Upper lobe of left lung (tissue), 4 donors: ENCODE measurements around the gene MBP.

Experiments
- EP300 ChIP-seq, 4 donors: sonication (generic); formaldehyde crosslinking; IDR thresholded peaks; one replicate each; pipeline ENCODE4 v1.5.1; 2017; ENCODE audit warnings: antibody characterized with exemption in 4 of 4, control low read depth in 2 of 4
- POLR2A ChIP-seq, 4 donors: fragments of 450-650 bp; IDR thresholded peaks; one replicate each; pipeline ENCODE4 v1.5.1; 2016 to 2017; ENCODE audit warnings: antibody characterized with exemption in 4 of 4, mild to moderate bottlenecking in 2 of 4
- POLR2AphosphoS5 ChIP-seq, 2 donors: sonication (generic); formaldehyde crosslinking; IDR thresholded peaks; one replicate each; pipeline ENCODE4 v1.5.1; 2017; ENCODE audit warnings: antibody characterized with exemption in 2 of 2
- TF ChIP-seq, protein P1 (sequence below), 6 experiments: fragments of 450-650 bp in 4 of 6; fragments of 200-600 bp in 2 of 6; sonication (generic) in 2 of 6; IDR thresholded peaks; one replicate each; pipeline ENCODE4 v1.5.1; 2016 to 2019; ENCODE audit warnings: antibody characterized with exemption in 6 of 6

DNA sequence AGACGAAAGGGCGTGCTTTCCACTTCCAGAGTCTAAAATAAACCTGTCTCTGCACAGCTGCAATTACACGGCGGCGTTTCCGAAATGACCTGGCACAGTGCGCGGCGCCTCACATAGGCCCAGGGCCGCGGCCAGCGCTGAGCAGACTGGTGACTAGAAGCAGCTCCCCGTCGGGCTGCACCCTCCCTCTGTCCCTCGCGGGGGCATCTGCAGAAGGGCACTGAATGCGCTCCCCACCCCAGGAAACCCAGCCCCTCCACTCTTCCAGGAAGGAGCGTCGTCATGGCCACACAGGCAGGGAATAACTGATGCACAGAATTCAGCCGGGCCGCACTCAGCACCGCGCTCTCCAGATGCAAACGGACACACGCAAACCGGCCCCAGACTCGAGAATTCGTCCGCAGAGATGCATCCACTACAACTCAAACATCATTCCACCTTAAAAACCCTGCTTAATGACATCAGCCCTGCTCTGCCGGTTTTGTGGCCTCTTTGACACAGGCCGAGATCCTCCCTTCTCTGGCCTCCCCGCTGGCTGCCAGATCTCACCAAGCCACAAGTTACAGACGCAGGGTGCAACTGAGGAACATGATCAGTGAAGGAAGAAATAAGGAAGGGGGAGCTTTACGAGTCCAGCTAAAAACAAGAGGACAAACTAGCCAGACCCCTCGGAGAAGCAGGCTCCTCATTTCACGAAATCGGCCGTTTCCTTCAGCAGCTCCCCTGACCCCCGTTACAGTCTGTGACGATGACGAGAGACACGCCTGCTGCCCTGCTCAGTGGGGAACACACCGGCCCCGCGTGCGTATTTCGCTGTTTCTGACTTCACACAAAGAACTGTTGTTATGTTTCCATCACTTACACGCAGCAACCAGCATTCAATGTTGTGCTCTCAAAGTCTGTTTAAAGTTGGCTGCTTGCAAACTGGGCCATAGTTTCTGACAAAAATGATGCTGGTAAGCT, 40.2 kb downstream of the MBP start:
- TF ChIP-seq, protein P1, sequence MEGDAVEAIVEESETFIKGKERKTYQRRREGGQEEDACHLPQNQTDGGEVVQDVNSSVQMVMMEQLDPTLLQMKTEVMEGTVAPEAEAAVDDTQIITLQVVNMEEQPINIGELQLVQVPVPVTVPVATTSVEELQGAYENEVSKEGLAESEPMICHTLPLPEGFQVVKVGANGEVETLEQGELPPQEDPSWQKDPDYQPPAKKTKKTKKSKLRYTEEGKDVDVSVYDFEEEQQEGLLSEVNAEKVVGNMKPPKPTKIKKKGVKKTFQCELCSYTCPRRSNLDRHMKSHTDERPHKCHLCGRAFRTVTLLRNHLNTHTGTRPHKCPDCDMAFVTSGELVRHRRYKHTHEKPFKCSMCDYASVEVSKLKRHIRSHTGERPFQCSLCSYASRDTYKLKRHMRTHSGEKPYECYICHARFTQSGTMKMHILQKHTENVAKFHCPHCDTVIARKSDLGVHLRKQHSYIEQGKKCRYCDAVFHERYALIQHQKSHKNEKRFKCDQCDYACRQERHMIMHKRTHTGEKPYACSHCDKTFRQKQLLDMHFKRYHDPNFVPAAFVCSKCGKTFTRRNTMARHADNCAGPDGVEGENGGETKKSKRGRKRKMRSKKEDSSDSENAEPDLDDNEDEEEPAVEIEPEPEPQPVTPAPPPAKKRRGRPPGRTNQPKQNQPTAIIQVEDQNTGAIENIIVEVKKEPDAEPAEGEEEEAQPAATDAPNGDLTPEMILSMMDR (IDR thresholded peaks at IDR 0.05): no peak
- no peak for TF ChIP-seq POLR2A (IDR thresholded peaks at IDR 0.05)
- TF ChIP-seq EP300 (IDR thresholded peaks at IDR 0.05): no peak
- no peak for TF ChIP-seq POLR2AphosphoS5 (IDR thresholded peaks at IDR 0.05)
